ENCODE data around the gene SCNN1B. TPM values are rescaled to one million over a fixed set of nuclear protein-coding genes. Genes with fewer than 3 reads are reported as not detected.

Gene SCNN1B
- total RNA-seq, 4 donors from 2014 or later, result 8.1 to 30.5 (median 11.9) TPM

DNA sequence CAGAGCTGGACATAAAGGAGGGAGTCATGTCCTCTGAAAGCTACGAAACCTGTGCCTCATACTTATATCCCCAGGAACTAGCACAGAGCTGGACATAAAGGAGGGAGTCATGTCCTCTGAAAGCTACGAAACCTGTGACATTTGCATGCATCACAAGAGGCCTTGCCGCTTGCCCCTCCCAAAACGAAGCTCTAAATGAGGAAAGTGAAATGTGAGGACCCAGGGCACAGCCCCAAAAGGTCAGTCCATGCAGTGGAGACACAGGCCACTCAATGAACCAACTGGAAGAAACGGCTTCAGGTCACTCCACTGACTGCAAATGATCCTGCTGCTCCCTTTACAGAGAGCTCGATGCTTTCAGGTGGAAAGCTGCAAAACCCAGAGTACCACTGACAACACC, 112.6 kb downstream of the SCNN1B start:
- TF ChIP-seq, protein P1, sequence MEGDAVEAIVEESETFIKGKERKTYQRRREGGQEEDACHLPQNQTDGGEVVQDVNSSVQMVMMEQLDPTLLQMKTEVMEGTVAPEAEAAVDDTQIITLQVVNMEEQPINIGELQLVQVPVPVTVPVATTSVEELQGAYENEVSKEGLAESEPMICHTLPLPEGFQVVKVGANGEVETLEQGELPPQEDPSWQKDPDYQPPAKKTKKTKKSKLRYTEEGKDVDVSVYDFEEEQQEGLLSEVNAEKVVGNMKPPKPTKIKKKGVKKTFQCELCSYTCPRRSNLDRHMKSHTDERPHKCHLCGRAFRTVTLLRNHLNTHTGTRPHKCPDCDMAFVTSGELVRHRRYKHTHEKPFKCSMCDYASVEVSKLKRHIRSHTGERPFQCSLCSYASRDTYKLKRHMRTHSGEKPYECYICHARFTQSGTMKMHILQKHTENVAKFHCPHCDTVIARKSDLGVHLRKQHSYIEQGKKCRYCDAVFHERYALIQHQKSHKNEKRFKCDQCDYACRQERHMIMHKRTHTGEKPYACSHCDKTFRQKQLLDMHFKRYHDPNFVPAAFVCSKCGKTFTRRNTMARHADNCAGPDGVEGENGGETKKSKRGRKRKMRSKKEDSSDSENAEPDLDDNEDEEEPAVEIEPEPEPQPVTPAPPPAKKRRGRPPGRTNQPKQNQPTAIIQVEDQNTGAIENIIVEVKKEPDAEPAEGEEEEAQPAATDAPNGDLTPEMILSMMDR (IDR thresholded peaks at IDR 0.05), result no peak
- no peak for TF ChIP-seq POLR2A (IDR thresholded peaks at IDR 0.05)
- no peak for DNase-seq
- Histone ChIP-seq H3K9me3 (no peaks in the 10 kb centered on the region), H3K4me1 (peaks cover 12 to 13% of the 10 kb centered on the region in 2 donors), H3K4me3 (replicated peaks in 1 of 3) (no peak overlapping the region), H3K27ac (no peak overlapping the region), H3K36me3 (peaks cover 9 to 29% of the 10 kb centered on the region in 2 donors), H3K27me3 (no peaks in the 10 kb centered on the region)
- intact Hi-C loops (cut with DNase I), result no loop called here
- WGBS, 2 donors, result 83% methylated on average over 6 of the region's 6 CpGs

DNA sequence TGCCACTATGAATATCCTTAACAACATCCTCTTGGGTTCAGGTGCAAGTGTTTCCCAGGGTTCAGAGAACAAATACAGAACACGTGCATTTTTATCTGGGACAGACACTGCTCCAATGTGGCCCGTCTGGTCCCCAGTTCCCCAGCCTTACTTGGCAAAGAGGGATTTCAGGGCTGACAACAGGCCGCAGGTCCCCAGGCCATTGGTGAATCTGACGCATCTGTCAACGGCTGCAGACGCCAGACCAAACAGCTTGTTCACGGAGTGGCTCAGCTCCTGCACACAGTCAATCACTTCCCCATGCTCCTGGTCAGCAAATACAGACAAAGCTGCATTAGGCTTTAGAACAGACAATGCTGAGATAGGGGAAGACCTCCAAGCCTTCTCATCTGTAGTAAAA, 114.7 kb downstream of the SCNN1B start:
- TF ChIP-seq, protein P1 (IDR thresholded peaks at IDR 0.05), result no peak
- no peak for TF ChIP-seq POLR2A (IDR thresholded peaks at IDR 0.05)
- no peak overlapping the region for H3K4me3 ChIP-seq (replicated peaks in 1 of 3)
- H3K36me3 ChIP-seq, result peaks cover 9 to 29% of the 10 kb centered on the region in 2 donors
- no peaks in the 10 kb centered on the region for H3K27me3 ChIP-seq
- no peak overlapping the region for H3K27ac ChIP-seq
- intact Hi-C loops (cut with DNase I), result no loop called here
- no peak for DNase-seq
- peaks cover 0 to under 1% of the 10 kb centered on the region in 2 donors for H3K4me1 ChIP-seq
- WGBS, 2 donors, result 90 to 97% methylated on average over 6 to 7 of the region's 7 CpGs
- no peaks in the 10 kb centered on the region for H3K9me3 ChIP-seq

DNA sequence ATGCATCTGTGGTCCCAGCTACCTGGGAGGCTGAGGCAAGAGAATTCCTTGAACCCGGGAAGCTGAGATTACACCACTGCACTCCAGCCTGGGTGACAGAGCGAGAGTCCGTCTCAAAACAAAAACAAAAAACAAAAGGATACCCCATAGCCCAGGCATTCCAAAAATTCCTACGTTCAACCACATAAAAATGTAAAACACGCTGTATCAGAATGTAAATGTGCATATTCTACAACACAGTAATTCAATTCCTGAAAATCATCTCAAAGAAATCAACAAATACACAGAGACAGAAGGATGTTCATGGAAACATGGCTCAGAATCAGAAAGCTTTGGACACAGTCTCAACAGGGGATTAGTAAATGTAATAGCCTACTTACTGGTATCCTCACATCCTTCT, 117.9 kb downstream of the SCNN1B start:
- peaks cover 6 to 19% of the 10 kb centered on the region in 2 donors for H3K36me3 ChIP-seq
- no peak overlapping the region for H3K4me3 ChIP-seq (replicated peaks in 1 of 3)
- no peak for TF ChIP-seq POLR2A (IDR thresholded peaks at IDR 0.05)
- TF ChIP-seq, protein P1 (IDR thresholded peaks at IDR 0.05), result no peak
- H3K27me3 ChIP-seq, result no peaks in the 10 kb centered on the region
- peaks cover 19 to 30% of the 10 kb centered on the region in 2 donors for H3K4me1 ChIP-seq
- no peaks in the 10 kb centered on the region for H3K9me3 ChIP-seq
- no peak overlapping the region for H3K27ac ChIP-seq
- 90 to 93% methylated on average over 5 of the region's 5 CpGs for WGBS, 2 donors
- intact Hi-C loops (cut with DNase I), result no loop called here
- DNase-seq, result no peak

- peak; percentile 77 to 83 for DNase-seq
- Histone ChIP-seq H3K9me3 (no peaks in the 10 kb centered on the region), H3K4me1 (peaks cover 25 to 37% of the 10 kb centered on the region in 2 donors), H3K4me3 (replicated peaks in 1 of 3) (no peak overlapping the region), H3K36me3 (no peaks in the 10 kb centered on the region), H3K27ac (peak overlapping the region; percentile 98), H3K27me3 (no peaks in the 10 kb centered on the region)
- TF ChIP-seq, protein P1 (IDR thresholded peaks at IDR 0.05), result no peak
- TF ChIP-seq POLR2A (IDR thresholded peaks at IDR 0.05), result no peak
- 27 to 39% methylated on average over 11 of the region's 11 CpGs for WGBS, 2 donors
- intact Hi-C loops (cut with DNase I), result no loop called here
Measured at GRCh38 chr16:23423496-23424049, 121.5 kb downstream of the SCNN1B start.

DNA sequence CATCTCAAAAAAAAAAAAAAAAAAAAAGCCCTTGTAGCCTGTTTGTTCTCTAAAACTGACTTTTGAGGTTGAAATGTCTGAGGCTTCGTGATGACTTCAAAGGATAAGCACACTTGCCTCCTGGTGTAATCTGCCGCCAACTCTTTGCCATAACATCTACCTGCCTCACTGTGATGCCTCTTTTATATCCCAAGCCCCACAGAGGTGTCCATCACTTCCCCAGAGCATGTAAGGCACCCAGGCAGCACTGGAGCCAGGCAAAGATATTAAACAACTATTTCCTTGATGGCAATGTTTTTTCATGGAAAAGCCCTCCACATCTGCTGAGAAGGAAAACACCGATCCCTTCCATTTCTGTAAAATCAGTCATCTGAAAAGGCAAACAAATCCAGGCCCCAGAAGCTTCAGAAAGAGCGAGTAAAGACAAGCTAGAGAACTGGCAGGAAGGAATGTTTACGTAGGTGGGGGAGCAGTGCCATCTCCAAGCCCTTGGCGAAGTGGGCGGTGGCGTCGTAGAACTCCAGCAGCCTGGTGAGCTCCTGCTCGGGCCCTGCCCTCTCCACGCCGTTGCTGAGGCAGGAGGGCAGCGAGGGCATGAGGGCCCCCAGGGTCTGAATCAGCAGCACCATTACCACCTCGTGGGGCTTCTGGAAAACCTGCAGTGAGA, 122.3 kb downstream of the SCNN1B start:
- peak; percentile 91 to 93 for DNase-seq

More for the DNA sequence above, 122.3 kb downstream of the SCNN1B start:
- Histone ChIP-seq H3K27ac (peak overlapping the region; percentile 98), H3K36me3 (no peaks in the 10 kb centered on the region), H3K9me3 (no peaks in the 10 kb centered on the region), H3K4me3 (replicated peaks in 1 of 3) (no peak overlapping the region), H3K4me1 (peaks cover 25 to 37% of the 10 kb centered on the region in 2 donors), H3K27me3 (no peaks in the 10 kb centered on the region)
- WGBS, 2 donors, result 25 to 59% methylated on average over 12 to 14 of the region's 14 CpGs
- TF ChIP-seq, protein P1 (IDR thresholded peaks at IDR 0.05), result no peak
- TF ChIP-seq POLR2A (IDR thresholded peaks at IDR 0.05), result peak in 1 of 2 donors; percentile 18
- intact Hi-C loops (cut with DNase I), result no loop called here
